ENCODE measurements around the gene NR4A2.

- TF ChIP-seq CTCF (IDR thresholded peaks at IDR 0.05): no peak
- no peak for TF ChIP-seq POLR2A (IDR thresholded peaks at IDR 0.05; ENCODE audit: low read depth)
Observed at GRCh38 chr2:156322051-156322685, 10.4 kb downstream of the NR4A2 start.

All from esophagus muscularis mucosa (tissue), 3 donors.